ENCODE data around the gene EPHA6. TPM values are rescaled to one million over a fixed set of nuclear protein-coding genes. Genes with fewer than 3 reads are reported as not detected.

EPHA6 gene
- total and polyA plus RNA-seq, 2 donors (not counting 3 experiments of a cell fraction or from before 2014, with no cell fraction given): not detected

DNA sequence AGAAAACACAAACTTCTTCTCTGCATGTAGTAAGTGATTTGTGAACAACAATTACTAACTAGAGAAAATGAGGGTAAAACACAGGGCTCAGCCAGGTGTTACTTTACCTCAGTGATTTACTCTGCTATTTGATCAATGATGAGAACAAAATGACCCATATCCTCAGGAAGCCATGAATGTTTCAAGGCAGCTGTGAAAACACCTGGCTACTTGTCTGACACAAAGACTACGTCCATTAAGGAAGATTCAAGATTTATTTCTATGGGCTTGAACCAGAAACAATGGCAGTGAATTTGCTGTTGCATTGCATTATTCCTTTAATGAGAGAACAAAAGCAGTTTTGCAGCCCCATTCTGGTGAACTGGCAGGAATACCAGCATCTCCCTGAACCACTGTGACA lies 575.5 kb downstream of the EPHA6 start:
- Histone ChIP-seq H3K9ac (replicated peaks; ENCODE audit: extremely low read depth, insufficient read depth, low read length) (no peak overlapping the region), H3K4me2 (ENCODE audit: insufficient read depth, low read length) (no peak overlapping the region), H3K4me1 (ENCODE audit: control insufficient read depth, extremely low read depth, insufficient read depth, low read length) (no peaks in the 10 kb centered on the region), H3K9me1 (replicated peaks; ENCODE audit: control insufficient read depth, extremely low read depth, insufficient read depth, low read length) (no peaks in the 10 kb centered on the region), H2AFZ (ENCODE audit: low read depth, low read length) (no peak overlapping the region), H3K9me3 (replicated peaks; ENCODE audit: control insufficient read depth, insufficient read depth, low read length) (no peaks in the 10 kb centered on the region), H3K27me3 (ENCODE audit: control insufficient read depth in 2 of 2, insufficient read depth in 2 of 2, low read length in 2 of 2) (no peaks in the 10 kb centered on the region), H4K20me1 (replicated peaks; ENCODE audit: control insufficient read depth, extremely low read depth, insufficient read depth, low read length) (no peaks in the 10 kb centered on the region), H3K36me3 (ENCODE audit: control insufficient read depth in 2 of 2, extremely low read depth in 1 of 2, insufficient read depth in 2 of 2, low read length in 2 of 2) (no peaks in the 10 kb centered on the region), H3K79me2 (ENCODE audit: control insufficient read depth, insufficient read depth, low read length) (no peaks in the 10 kb centered on the region), H3K4me3 (replicated peaks in 1 of 3; ENCODE audit: insufficient read depth in 1 of 3, low read depth in 1 of 3, low read length in 3 of 3) (no peak overlapping the region), H3K27ac (ENCODE audit: insufficient read depth, low read depth, low read length) (no peak overlapping the region)
- ChIA-PET CTCF (no interaction called here), POLR2A (no interaction called here)
- FAIRE-seq (no peak), DNase-seq (ENCODE audit: low read depth, low spot score) (no peak)
- TF ChIP-seq FOS (IDR thresholded peaks at IDR 0.05; ENCODE audit: borderline replicate concordance, insufficient read depth, low read length): no peak
- TF ChIP-seq JUN (IDR thresholded peaks at IDR 0.05; ENCODE audit: borderline replicate concordance, insufficient read depth, insufficient read length, low read depth): no peak
- TF ChIP-seq CTCF (IDR thresholded peaks at IDR 0.05; ENCODE audit: extremely low read depth in 1 of 2, insufficient read depth in 1 of 2, low read depth in 1 of 2, low read length in 2 of 2): no peak
- no peak for TF ChIP-seq MYC (IDR thresholded peaks at IDR 0.05; ENCODE audit: low read depth, low read length)
- TF ChIP-seq POLR2A (IDR thresholded peaks at IDR 0.05; ENCODE audit: low read depth, low read length): no peak
- no peak for TF ChIP-seq MAX (IDR thresholded peaks at IDR 0.05; ENCODE audit: insufficient read depth, insufficient read length)
- no peak for TF ChIP-seq EZH2 (IDR thresholded peaks at IDR 0.05; ENCODE audit: borderline replicate concordance, low read depth, low read length, severe bottlenecking)
- TF ChIP-seq GATA2 (IDR thresholded peaks at IDR 0.05; ENCODE audit: insufficient read depth, insufficient read length, low read depth, low read length): no peak
- no peak for TF ChIP-seq POLR2AphosphoS5 (IDR thresholded peaks at IDR 0.05; ENCODE audit: insufficient read depth, low read depth, low read length)
- intact Hi-C loops (cut with micrococcal nuclease): no loop called here
- no TSS peak for BruUV-seq (replicated peaks)
- dilution Hi-C loops (cut with MboI; ENCODE audit: extremely low pct_ligation_motif_present, low sequenced_read_pairs): no loop called here

Data from endothelial cell of umbilical vein (primary cell).